Neutrophil (primary cell): Measurements from ENCODE around the gene FBXL22.

Experiments
- H3K27ac ChIP-seq: fragments of 200-600 bp; sonication (generic); 2 replicates; pipeline ENCODE4 v1.5.1; 2016; ENCODE audit warnings: mild to moderate bottlenecking, moderate library complexity
- H3K27me3 ChIP-seq: fragments of 200-600 bp; sonication (generic); 2 replicates; pipeline ENCODE4 v1.6.0; 2016; ENCODE audit warnings: mild to moderate bottlenecking
- H3K36me3 ChIP-seq: fragments of 200-600 bp; sonication (generic); 2 replicates; pipeline ENCODE4 v1.5.1; 2017
- H3K4me1 ChIP-seq, 2 experiments: fragments of 200-600 bp in 1 of 2; sonication (generic) in 1 of 2; 1 replicate in 1 of 2; 2 replicates in 1 of 2; pipeline versions ENCODE4 v1.5.1 to v1.6.1; 2013 to 2016; ENCODE audit warnings: low read depth in 1 of 2, low read length in 1 of 2, mild to moderate bottlenecking in 1 of 2, moderate library complexity in 1 of 2; ENCODE audit not compliant: control insufficient read depth in 1 of 2, insufficient read depth in 1 of 2
- H3K4me3 ChIP-seq, 2 experiments: fragments of 200-600 bp in 1 of 2; sonication (generic) in 1 of 2; 1 replicate in 1 of 2; 2 replicates in 1 of 2; pipeline ENCODE4 v1.5.1; 2013 to 2016; ENCODE audit warnings: low read depth in 1 of 2, low read length in 1 of 2, mild to moderate bottlenecking in 1 of 2, moderate library complexity in 1 of 2
- H3K9me3 ChIP-seq: fragments of 200-600 bp; sonication (generic); 2 replicates; pipeline ENCODE4 v1.5.1; 2016
- CTCF ChIP-seq: fragments of 200-600 bp; sonication (generic); IDR thresholded peaks from 2 replicates; pipeline ENCODE4 v1.5.1; 2016; ENCODE audit warnings: antibody characterized with exemption

The FBXL22 gene

GRCh38 chr15:63565536-63566186, 31.5 kb upstream of the FBXL22 start:
- Histone ChIP-seq H3K4me3 (no peak overlapping the region), H3K9me3 (no peaks in the 10 kb centered on the region), H3K4me1 (no peaks in the 10 kb centered on the region), H3K27me3 (no peaks in the 10 kb centered on the region), H3K36me3 (peaks cover 97% of the 10 kb centered on the region), H3K27ac (peak overlapping the region; percentile 38)
- no peak for TF ChIP-seq CTCF

- no peaks in the 10 kb centered on the region for H3K9me3 ChIP-seq
- H3K27ac ChIP-seq, result no peak overlapping the region
- no peaks in the 10 kb centered on the region for H3K27me3 ChIP-seq
- peaks cover 100% of the 10 kb centered on the region for H3K36me3 ChIP-seq
- H3K4me1 ChIP-seq, result no peaks in the 10 kb centered on the region
- no peak for TF ChIP-seq CTCF
- H3K4me3 ChIP-seq, result no peak overlapping the region
Measured at GRCh38 chr15:63572749-63573464, 24.3 kb upstream of the FBXL22 start.

- H3K27me3 ChIP-seq, result no peaks in the 10 kb centered on the region
- H3K36me3 ChIP-seq, result peaks cover 98% of the 10 kb centered on the region
- H3K9me3 ChIP-seq, result no peaks in the 10 kb centered on the region
- no peak overlapping the region for H3K4me3 ChIP-seq
- H3K27ac ChIP-seq, result no peak overlapping the region
- TF ChIP-seq CTCF, result no peak
- H3K4me1 ChIP-seq, result no peaks in the 10 kb centered on the region
Measured at GRCh38 chr15:63573533-63573932, 23.7 kb upstream of the FBXL22 start.

- Histone ChIP-seq H3K36me3 (peaks cover 91% of the 10 kb centered on the region), H3K27ac (no peak overlapping the region), H3K9me3 (no peaks in the 10 kb centered on the region), H3K4me3 (no peak overlapping the region), H3K27me3 (no peaks in the 10 kb centered on the region), H3K4me1 (no peaks in the 10 kb centered on the region)
- no peak for TF ChIP-seq CTCF
Measured at GRCh38 chr15:63575312-63575711, 21.9 kb upstream of the FBXL22 start.

- Histone ChIP-seq H3K27me3 (no peaks in the 10 kb centered on the region), H3K9me3 (no peaks in the 10 kb centered on the region), H3K27ac (no peak overlapping the region), H3K4me1 (no peaks in the 10 kb centered on the region), H3K36me3 (peaks cover 90% of the 10 kb centered on the region), H3K4me3 (no peak overlapping the region)
- TF ChIP-seq CTCF, result no peak
Measured at GRCh38 chr15:63576441-63576840, 20.7 kb upstream of the FBXL22 start.
